IPS-15b (cell line): ENCODE data around the gene PSG3.
"Not testable (repeated sequence)": the region's sequence is repeated elsewhere in the genome, so short reads cannot be mapped to it uniquely, and the experiment has no call there.

Experiments used
- H3K27me3 ChIP-seq: one replicate; pipeline ENCODE4 v1.6.1; 2013; ENCODE audit warnings: low read length; ENCODE audit not compliant: control insufficient read depth, insufficient read depth
- H3K36me3 ChIP-seq: one replicate; pipeline ENCODE4 v1.6.1; 2013; ENCODE audit warnings: low read length; ENCODE audit not compliant: control insufficient read depth, insufficient read depth
- H3K4me1 ChIP-seq: one replicate; pipeline ENCODE4 v1.6.1; 2013; ENCODE audit warnings: mild to moderate bottlenecking, low read length; ENCODE audit not compliant: control insufficient read depth, insufficient read depth
- H3K4me3 ChIP-seq: one replicate; pipeline ENCODE4 v1.5.1; 2013; ENCODE audit warnings: low read depth, low read length
- H3K9ac ChIP-seq: one replicate; pipeline ENCODE4 v1.6.1; 2013; ENCODE audit warnings: low read depth, mild to moderate bottlenecking, low read length
- H3K9me3 ChIP-seq: one replicate; pipeline ENCODE4 v1.6.1; 2013; ENCODE audit warnings: mild to moderate bottlenecking, low read length; ENCODE audit not compliant: control insufficient read depth, insufficient read depth

Gene PSG3

DNA sequence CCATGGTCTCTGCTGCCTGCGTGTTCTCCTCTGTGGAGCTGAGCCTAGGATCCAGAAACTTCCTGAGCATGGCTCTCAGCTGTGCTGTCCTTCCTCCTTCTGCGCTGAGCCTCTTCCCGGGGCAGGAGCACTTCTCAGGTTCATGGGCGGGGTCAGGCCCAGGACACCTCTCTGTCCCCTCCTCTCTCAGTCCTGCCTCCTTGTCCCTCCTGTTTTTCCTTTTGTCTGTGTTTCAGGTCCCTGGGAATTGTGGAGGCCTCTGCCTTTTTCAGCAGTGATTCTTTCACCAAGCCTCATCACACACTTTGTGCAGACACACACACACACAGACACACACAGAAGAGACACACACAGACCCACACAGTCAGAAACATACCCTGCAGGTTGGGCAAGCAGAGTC, at the start of gene PSG3:
Gene PSG3 (minus strand): TSS at position 101 of the 400 bp plus-strand sequence. CDS start 97 bp downstream, at position 4.
- H3K9me3 ChIP-seq, H3K36me3 ChIP-seq, H3K27me3 ChIP-seq, H3K4me1 ChIP-seq, H3K4me3 ChIP-seq, H3K9ac ChIP-seq: not testable (repeated sequence)

DNA sequence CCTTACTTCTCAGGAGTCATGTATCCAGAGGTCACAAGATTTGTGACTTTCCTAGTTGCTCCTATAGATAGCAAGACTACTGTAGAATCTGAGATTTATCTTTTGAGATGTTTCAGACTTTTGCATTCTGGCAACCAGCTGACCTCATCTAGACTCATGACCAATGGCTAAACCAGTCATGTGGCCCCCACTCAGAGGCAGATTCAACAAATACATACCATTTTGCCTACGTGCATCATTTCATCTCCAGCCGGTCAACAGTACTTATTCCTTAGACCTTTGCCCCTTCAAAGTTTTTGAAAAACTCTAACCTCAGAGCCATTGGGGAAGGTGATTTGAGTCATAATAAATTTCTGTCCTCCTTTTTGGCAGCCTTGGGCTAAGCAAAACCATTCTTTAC, 48.5 kb upstream of the PSG3 start:
- H3K4me3 ChIP-seq, H3K9me3 ChIP-seq, H3K36me3 ChIP-seq, H3K4me1 ChIP-seq, H3K9ac ChIP-seq, H3K27me3 ChIP-seq: not testable (repeated sequence)

DNA sequence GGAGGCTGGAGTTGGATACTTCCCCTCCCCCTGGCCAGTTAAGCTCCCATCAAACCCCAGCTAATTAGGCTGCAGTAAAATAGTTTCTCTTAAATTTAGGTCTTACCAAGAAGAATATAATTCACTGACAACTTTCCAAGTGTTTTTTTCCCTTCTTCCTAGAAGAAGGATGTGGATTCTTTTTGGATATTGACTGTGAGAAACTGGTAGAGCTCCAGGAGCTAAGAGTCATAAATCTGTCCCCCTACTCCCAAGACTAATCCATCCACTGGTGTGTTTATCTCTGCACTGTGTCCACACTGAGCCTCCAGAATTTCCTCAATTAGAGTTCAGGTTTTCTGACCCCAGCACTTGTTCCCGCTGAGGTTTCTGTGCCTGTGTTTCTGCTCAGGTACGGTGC, 47.5 kb upstream of the PSG3 start:
- H3K9ac ChIP-seq, H3K4me1 ChIP-seq, H3K4me3 ChIP-seq, H3K27me3 ChIP-seq, H3K36me3 ChIP-seq, H3K9me3 ChIP-seq: not testable (repeated sequence)

DNA sequence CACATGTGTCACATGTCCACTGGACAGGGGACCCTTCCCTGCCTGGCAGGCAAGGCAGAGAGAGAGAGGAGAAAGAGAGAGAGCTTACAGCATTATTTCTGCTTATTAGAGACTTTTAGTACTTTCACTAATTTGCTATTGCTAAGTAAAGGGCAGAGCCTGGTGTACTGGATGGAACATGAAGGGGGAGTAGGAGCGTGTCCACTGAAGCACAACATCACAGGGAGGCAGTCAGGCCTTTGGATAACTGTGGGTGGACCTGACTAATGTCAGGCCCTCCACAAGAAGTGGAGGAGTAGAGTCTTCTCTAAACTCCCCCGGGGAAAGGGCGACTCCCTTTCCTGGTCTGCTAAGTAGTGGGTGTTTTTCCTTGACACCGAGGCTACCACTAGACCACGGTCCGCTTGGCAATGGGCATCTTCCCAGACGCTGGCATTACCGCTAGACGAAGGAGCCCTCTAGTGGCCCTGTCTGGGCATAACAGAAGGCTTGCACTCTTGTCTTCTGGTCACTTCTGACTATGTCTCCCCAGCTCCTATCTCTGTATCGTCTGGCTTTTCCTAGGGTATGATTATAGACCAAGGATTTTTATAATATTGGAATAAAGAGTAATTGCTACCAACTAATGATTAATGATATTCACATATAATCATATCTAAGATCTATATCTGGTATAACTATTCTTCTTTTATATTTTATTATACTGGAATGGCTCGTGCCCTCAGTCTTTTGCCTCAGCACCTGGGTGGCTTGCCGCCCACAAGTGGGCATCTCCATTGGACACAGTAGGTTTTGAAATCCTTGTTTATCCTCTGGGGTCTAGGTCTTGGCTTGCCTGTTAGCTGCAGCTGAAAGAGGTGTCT, 36.7 kb upstream of the PSG3 start:
- not testable (repeated sequence) for H3K9ac ChIP-seq, H3K36me3 ChIP-seq, H3K4me3 ChIP-seq, H3K27me3 ChIP-seq, H3K4me1 ChIP-seq, H3K9me3 ChIP-seq

DNA sequence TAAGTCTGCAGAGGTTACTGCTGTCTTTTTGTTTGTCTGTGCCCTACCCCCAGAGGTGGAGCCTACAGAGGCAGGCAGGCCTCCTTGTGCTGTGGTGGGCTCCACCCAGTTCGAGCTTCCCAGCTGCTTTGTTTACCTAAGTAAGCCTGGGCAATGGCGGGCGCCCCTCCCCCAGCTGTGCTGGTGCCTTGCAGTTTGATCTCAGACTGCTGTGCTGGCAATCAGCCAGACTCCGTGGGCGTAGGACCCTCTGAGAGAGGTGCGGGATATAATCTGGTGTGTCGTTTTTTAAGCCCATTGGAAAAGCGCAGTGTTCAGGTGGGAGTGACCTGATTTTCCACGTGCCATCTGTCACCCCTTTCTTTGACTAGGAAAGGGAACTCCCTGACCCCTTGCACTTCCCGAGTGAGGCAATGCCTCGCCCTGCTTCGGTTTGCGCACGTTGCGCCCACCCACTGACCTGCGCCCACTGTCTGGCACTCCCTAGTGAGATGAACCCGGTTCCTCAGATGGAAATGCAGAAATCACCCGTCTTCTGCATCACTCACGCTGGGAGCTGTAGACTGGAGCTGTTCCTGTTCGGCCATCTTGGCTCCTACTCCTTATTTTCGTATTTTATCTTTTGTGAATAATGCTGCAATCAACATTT, 34.4 kb upstream of the PSG3 start:
- not testable (repeated sequence) for H3K4me1 ChIP-seq, H3K36me3 ChIP-seq, H3K9ac ChIP-seq, H3K27me3 ChIP-seq, H3K9me3 ChIP-seq
- peak overlapping the region; percentile 31 for H3K4me3 ChIP-seq

DNA sequence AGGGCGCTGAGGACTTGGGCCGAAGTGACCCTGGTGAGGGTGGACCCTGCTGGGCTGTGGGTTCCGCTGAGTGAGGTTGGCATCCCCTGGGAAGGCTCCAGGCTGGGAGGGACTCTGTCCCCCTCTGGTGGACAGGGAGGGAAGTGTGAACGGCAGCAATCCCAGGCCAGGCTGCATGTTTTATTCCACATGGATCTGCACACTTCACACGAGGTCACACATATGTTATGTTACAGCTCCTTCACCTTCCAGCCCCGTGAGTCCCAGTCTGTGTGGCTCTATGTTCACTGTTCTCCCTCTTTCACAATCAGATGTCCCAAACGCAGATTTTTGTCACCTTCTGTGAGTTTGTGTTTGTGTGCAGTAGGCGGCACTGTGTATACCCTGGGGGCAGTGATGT, 27.0 kb upstream of the PSG3 start:
- H3K9me3 ChIP-seq, H3K4me1 ChIP-seq, H3K36me3 ChIP-seq, H3K4me3 ChIP-seq, H3K9ac ChIP-seq, H3K27me3 ChIP-seq: not testable (repeated sequence)

DNA sequence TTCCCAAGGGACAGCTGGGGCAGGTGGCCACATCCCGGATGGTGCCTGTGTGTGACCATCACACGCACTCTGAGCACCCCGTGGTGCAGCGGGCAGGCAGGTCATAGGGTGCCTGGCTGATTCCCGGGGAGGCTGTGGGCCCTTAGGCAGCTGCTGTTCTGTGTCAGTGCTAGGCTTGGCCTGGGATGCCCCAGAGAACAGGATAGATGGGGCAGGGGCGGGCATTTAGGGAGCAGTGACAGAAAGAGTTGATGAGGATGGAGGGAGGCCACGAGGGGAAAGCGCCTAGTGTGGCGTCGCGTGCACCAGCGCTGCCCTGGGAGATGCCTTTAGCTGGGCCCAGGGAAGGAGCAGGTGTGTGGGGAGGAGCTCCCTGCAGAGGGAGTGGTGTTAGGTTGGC, 26.6 kb upstream of the PSG3 start:
- H3K9ac ChIP-seq, H3K27me3 ChIP-seq, H3K4me1 ChIP-seq, H3K9me3 ChIP-seq, H3K4me3 ChIP-seq, H3K36me3 ChIP-seq: not testable (repeated sequence)

DNA sequence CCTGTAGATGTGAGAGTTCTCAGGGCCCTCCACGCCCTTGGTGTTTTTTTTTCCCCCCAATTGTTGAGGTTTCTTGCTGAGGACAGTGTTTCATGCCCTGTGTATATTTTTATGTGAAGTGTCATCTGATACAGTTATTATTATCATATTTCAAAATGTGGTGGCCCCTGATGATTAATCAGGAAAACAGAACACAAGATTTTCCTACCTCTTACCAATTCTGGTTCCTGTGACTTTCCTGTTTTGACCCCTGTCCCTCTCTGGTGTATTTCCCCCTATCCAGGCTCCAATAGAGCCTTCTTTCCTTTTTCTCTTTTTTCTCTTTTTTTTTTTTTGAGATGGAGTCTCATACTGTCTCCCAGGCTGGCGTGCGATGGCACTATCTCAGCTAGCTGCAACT, 24.6 kb upstream of the PSG3 start:
- Histone ChIP-seq H3K4me3 (no peak overlapping the region), H3K9me3 (no peaks in the 10 kb centered on the region), H3K9ac (no peak overlapping the region), H3K27me3 (no peaks in the 10 kb centered on the region), H3K36me3 (no peaks in the 10 kb centered on the region), H3K4me1 (no peaks in the 10 kb centered on the region)

DNA sequence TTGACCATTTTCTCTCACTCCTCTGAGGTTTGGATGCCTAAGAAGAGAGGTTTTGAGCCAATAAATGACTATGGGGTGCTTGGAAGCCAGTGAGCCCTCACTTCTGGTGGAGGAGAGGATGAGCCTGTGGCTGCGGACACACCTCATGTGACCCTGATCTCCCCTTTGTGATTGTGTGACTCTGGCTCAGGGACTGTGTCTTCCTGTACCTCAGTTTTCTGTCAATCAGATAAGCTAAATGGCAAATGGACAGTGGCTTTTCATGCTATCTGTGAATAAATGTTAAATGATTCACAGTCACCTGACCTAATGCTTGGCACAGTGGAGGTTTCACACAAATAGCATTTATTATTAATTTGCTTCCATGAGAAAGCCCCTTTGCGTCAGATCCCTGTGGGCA, 22.5 kb upstream of the PSG3 start:
- Histone ChIP-seq H3K9me3 (no peaks in the 10 kb centered on the region), H3K9ac (no peak overlapping the region), H3K4me1 (no peaks in the 10 kb centered on the region), H3K27me3 (no peaks in the 10 kb centered on the region), H3K4me3 (no peak overlapping the region), H3K36me3 (no peaks in the 10 kb centered on the region)

DNA sequence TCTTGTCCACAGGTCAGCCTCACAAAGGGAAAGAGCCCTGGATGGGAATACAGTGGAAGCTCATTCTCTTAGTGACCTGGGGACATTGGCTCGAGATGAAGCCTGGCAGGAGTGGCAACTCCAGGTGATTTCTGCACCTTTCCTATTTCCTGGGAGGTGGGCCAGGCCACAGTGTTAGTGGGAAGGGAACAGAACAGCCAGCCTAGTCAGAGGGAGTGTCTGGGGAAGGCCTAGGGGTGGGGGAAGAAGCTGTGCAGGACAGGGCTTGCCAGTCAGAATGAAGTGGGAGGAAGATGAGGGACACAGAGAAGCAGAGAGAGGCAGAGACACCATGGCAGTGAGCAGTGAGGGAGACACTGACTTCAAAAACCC, 21.6 kb upstream of the PSG3 start:
- H3K4me1 ChIP-seq, H3K27me3 ChIP-seq, H3K9me3 ChIP-seq, H3K9ac ChIP-seq, H3K36me3 ChIP-seq, H3K4me3 ChIP-seq: not testable (repeated sequence)

DNA sequence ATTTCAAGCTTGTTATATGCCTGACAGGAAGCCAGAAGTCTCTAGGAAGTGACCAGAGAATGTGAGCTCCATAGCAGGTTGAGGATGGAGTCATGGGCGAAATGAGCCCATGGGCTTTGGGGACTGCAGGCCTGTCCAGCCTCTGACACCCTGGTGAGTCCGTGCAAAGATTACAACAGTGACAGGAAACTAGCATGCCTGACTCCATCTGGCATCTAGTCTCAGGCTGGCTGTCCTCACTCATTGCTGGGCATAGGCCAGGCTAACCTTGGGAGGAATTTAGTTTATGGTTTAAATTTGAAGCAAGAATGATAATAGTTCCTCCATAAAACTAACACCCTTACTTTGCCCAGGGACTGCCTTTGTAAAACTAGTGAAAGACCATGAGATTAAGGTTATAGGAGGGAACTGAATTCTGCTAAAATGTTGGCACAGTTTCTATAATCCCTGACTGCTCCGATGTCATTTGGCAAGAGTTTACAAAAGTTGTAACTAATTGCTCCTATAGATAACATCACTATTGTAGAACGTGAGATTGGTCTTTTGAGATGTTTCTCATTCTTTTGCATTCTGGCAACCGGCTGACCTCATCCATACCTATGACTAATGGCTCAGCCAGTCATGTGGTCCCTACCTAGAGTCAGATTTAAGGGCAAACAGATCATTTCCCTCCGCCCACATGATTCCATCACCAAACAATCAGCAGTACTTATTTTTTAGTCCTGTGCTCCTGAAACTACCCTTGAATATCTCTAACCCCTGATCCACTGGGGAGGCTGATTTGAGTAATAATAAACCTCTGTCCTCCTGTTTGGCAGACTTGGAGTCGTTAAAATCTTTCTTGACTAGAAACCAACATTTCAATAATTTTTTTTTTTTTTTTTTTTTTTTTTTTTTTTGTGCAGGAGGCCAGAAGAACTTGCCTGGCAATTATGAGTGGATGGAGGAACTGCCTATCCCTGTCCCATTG, 21.0 kb upstream of the PSG3 start:
- H3K4me3 ChIP-seq, H3K27me3 ChIP-seq, H3K9ac ChIP-seq, H3K4me1 ChIP-seq, H3K9me3 ChIP-seq, H3K36me3 ChIP-seq: not testable (repeated sequence)

DNA sequence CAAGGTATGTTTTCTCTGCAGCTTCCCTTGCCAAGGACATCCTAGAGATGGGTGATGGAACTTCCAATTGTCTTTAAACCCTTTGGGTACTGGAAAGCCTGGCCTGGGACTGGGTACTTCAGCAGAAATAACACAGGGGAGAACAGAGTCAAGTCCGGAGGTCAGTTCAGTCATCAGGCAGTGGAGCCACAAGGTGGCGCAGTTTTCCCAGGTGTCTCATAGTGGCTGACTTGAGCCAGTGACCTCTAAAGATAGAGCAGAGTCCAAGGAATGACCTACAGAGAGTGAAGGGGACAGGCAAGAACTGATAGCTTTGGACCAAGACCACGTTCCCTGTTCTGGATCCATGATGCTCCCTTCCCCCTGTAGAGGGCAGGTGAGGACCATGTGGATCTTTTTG, 18.4 kb upstream of the PSG3 start:
- not testable (repeated sequence) for H3K9me3 ChIP-seq, H3K4me1 ChIP-seq, H3K9ac ChIP-seq, H3K4me3 ChIP-seq, H3K27me3 ChIP-seq, H3K36me3 ChIP-seq
